GM23338 (cell line): ENCODE data around the gene LCLAT1. TPM values are rescaled to one million over a fixed set of nuclear protein-coding genes. Genes with fewer than 3 reads are reported as not detected.

ENCODE experiments used
- CTCF ChIP-seq, 2 experiments: fragments of 200-600 bp in 1 of 2; sonication (generic) in 1 of 2; conservative IDR thresholded peaks; 2 replicates each; pipeline versions ENCODE4 v1.5.1 to v1.6.1; 2016 to 2017; ENCODE audit warnings: antibody characterized with exemption in 2 of 2, low read depth in 2 of 2, mild to moderate bottlenecking in 2 of 2, moderate library complexity in 1 of 2
- ETS1 ChIP-seq: IDR thresholded peaks from 2 replicates; pipeline ENCODE4 v1.6.1; 2016; ENCODE audit warnings: antibody characterized with exemption
- EZH2 ChIP-seq: fragments of 200-600 bp; sonication (generic); IDR thresholded peaks from one replicate; pipeline ENCODE4 v1.8.0; 2017; ENCODE audit warnings: antibody characterized with exemption, mild to moderate bottlenecking, low read depth; ENCODE audit not compliant: unreplicated experiment
- JUNB ChIP-seq: IDR thresholded peaks from one replicate; pipeline ENCODE4 v1.6.1; 2016; ENCODE audit warnings: antibody characterized with exemption; ENCODE audit not compliant: unreplicated experiment
- NANOG ChIP-seq: IDR thresholded peaks from 2 replicates; pipeline ENCODE4 v1.6.1; 2016; ENCODE audit warnings: antibody characterized with exemption, borderline replicate concordance
- REST ChIP-seq: IDR thresholded peaks from one replicate; pipeline ENCODE4 v1.6.1; 2018; ENCODE audit warnings: antibody characterized with exemption; ENCODE audit not compliant: unreplicated experiment
- STAT1 ChIP-seq: IDR thresholded peaks from one replicate; pipeline ENCODE4 v1.6.1; 2016; ENCODE audit warnings: antibody characterized with exemption; ENCODE audit not compliant: unreplicated experiment
- ZNF114 ChIP-seq: fragments of 250-450 bp; sonication (Bioruptor Pico); IDR thresholded peaks from 2 replicates; pipeline ENCODE4 v1.5.0; 2020; ENCODE audit warnings: mild to moderate bottlenecking, moderate library complexity
- ZNF462 ChIP-seq: fragments of 250-450 bp; sonication (Bioruptor Pico); IDR thresholded peaks from 2 replicates; pipeline ENCODE4 v1.5.0; 2020; ENCODE audit warnings: mild to moderate bottlenecking, moderate library complexity
- polyA plus RNA-seq: library from polyadenylated mRNA; unstranded; fragments of >200 nt; fragmentation: Nextera tagmentation; extraction: Ambion mirVana; gene quantifications from 2 replicates; pipeline ENCODE4 v1.2.1, GENCODE V29; 2016
- total RNA-seq: library from RNA; depleted of rRNA; stranded (reverse); fragments of >200 nt; shearing (Covaris generic); gene quantifications from 2 replicates; pipeline ENCODE4 v1.2.3, GENCODE V29; 2014

The LCLAT1 gene
- total and polyA plus RNA-seq, 2 experiments from 2014 or later, result 11.5 to 30.1 TPM

GRCh38 chr2:30678410-30679137, 231.5 kb downstream of the LCLAT1 start (continued):
- TF ChIP-seq ZNF462 (no peak), JUNB (no peak), ZNF114 (CRISPR knock-in tag) (no peak), CTCF (conservative IDR thresholded peaks at IDR 0.05; ENCODE audit: low read depth in 2 of 2) (no peak), NANOG (no peak), STAT1 (no peak), EZH2 (no peak), REST (no peak), ETS1 (no peak)
